Stimulated activated CD4-positive, alpha-beta T cell treated with anti-CD3 and anti-CD28 coated beads, Interleukin-1b, Interleukin-23, amount 100 ng/mL, for 48 hours (primary cell): ENCODE results near the gene C3orf49.

Source experiments
- DNase-seq: peaks from one replicate; pipeline ENCODE4 v3.0.0-alpha.2; 2020

The C3orf49 gene

GRCh38 chr3:63819151-63819398 lies at the start of gene C3orf49:
Gene C3orf49, plus strand, starts transcription at chr3:63819299. Its CDS starts 173 bp downstream, at chr3:63819472.
- no peak for DNase-seq

- DNase-seq, result no peak
Observed at GRCh38 chr3:63774781-63775180, 44.3 kb upstream of the C3orf49 start.

- DNase-seq, result no peak
Observed at GRCh38 chr3:63779227-63779626, 39.9 kb upstream of the C3orf49 start.

GRCh38 chr3:63791974-63792373 lies 27.1 kb upstream of the C3orf49 start:
- DNase-seq, result no peak

GRCh38 chr3:63795438-63795837 lies 23.7 kb upstream of the C3orf49 start:
- DNase-seq, result no peak

- DNase-seq, result no peak
Observed at GRCh38 chr3:63798544-63798943, 20.6 kb upstream of the C3orf49 start.

GRCh38 chr3:63798949-63799348 lies 20.1 kb upstream of the C3orf49 start:
- DNase-seq, result no peak

- DNase-seq, result no peak
Observed at GRCh38 chr3:63800097-63800496, 19.0 kb upstream of the C3orf49 start.

GRCh38 chr3:63803911-63804310 lies 15.2 kb upstream of the C3orf49 start:
- DNase-seq, result no peak

GRCh38 chr3:63807961-63808565 lies 11.0 kb upstream of the C3orf49 start:
- DNase-seq, result no peak

GRCh38 chr3:63808633-63809032 lies 10.5 kb upstream of the C3orf49 start:
- no peak for DNase-seq

GRCh38 chr3:63809607-63810006 lies 9.5 kb upstream of the C3orf49 start:
- DNase-seq, result no peak

GRCh38 chr3:63814237-63814636 lies 4.9 kb upstream of the C3orf49 start:
- no peak for DNase-seq

GRCh38 chr3:63817225-63817624 lies 1.9 kb upstream of the C3orf49 start:
- DNase-seq, result no peak

- DNase-seq, result peak; percentile 48
Observed at GRCh38 chr3:63818282-63819150, 583 bp upstream of the C3orf49 start.

- DNase-seq, result no peak
Observed at GRCh38 chr3:63824309-63824708, 5.2 kb downstream of the C3orf49 start.

- no peak for DNase-seq
Observed at GRCh38 chr3:63830526-63830925, 11.4 kb downstream of the C3orf49 start.

- DNase-seq, result no peak
Observed at GRCh38 chr3:63832395-63832794, 13.3 kb downstream of the C3orf49 start.

- DNase-seq, result no peak
Observed at GRCh38 chr3:63841704-63842103, 22.6 kb downstream of the C3orf49 start.

- DNase-seq, result no peak
Observed at GRCh38 chr3:63842127-63842526, 23.0 kb downstream of the C3orf49 start.

- no peak for DNase-seq
Observed at GRCh38 chr3:63845215-63845614, 26.1 kb downstream of the C3orf49 start.

- DNase-seq, result no peak
Observed at GRCh38 chr3:63847718-63848450, 28.8 kb downstream of the C3orf49 start.

- no peak for DNase-seq
Observed at GRCh38 chr3:63849175-63849574, 30.1 kb downstream of the C3orf49 start.

GRCh38 chr3:63851287-63851686 lies 32.2 kb downstream of the C3orf49 start:
- DNase-seq, result no peak
